ENCODE data around the gene NUP210L.

The NUP210L gene

GRCh38 chr1:153961421-153961820 lies 193.5 kb downstream of the NUP210L start:
- no peak for TF ChIP-seq CTCF (IDR thresholded peaks at IDR 0.05)

GRCh38 chr1:153960206-153960605 lies 194.7 kb downstream of the NUP210L start:
- no peak for TF ChIP-seq CTCF (IDR thresholded peaks at IDR 0.05)

GRCh38 chr1:153959454-153959853 lies 195.4 kb downstream of the NUP210L start:
- TF ChIP-seq CTCF (IDR thresholded peaks at IDR 0.05) = no peak

GRCh38 chr1:153958961-153959260 lies 196.0 kb downstream of the NUP210L start:
- no peak for TF ChIP-seq CTCF (IDR thresholded peaks at IDR 0.05)

- 0 out of 2 replicates have a peak, but pooled peaks have one; percentile 22 for TF ChIP-seq CTCF (IDR thresholded peaks at IDR 0.05)
Measured at GRCh38 chr1:153958111-153958960, 196.5 kb downstream of the NUP210L start, which contains the start of gene CRTC2. CRTC2 (minus strand) TSS chr1:153958612; CDS start chr1:153958497, 115 bp downstream.

GRCh38 chr1:153957744-153958110 lies 197.1 kb downstream of the NUP210L start:
- TF ChIP-seq CTCF (IDR thresholded peaks at IDR 0.05) = no peak

GRCh38 chr1:153956997-153957715 lies 197.7 kb downstream of the NUP210L start:
- TF ChIP-seq CTCF (IDR thresholded peaks at IDR 0.05) = no peak

All from LNCAP (cell line).